Left kidney (tissue), 8 donors: ENCODE results near the gene MS4A1. TPM values are rescaled to one million over a fixed set of nuclear protein-coding genes. Genes with fewer than 3 reads are reported as not detected.
"Not testable (repeated sequence)": the region's sequence is repeated elsewhere in the genome, so short reads cannot be mapped to it uniquely, and the experiment has no call there.

Experiments used
- DNase-seq: peaks from one replicate; pipeline ENCODE4 v3.0.0-alpha.2; 2013
- long read RNA-seq, 8 donors: transcript quantifications; one replicate each; lab custom pipeline, GENCODE V29; 2026
- polyA plus RNA-seq: library from polyadenylated mRNA; unstranded; fragments of 120-200 nt; gene quantifications from one replicate; pipeline ENCODE4 v1.2.1, GENCODE V29; 2013; ENCODE audit not compliant: insufficient read length

MS4A1 gene
- 0.12 TPM for polyA plus RNA-seq
- long read RNA-seq, donor 1: 0 reads
- long read RNA-seq, donor 2: 0 reads
- long read RNA-seq, donor 3: 0 reads
- long read RNA-seq, donor 4: 0 reads
- long read RNA-seq, donor 5: 0 reads
- long read RNA-seq, donor 6: 0 reads
- long read RNA-seq, donor 7: 0 reads
- long read RNA-seq, donor 8: 0 reads

DNA sequence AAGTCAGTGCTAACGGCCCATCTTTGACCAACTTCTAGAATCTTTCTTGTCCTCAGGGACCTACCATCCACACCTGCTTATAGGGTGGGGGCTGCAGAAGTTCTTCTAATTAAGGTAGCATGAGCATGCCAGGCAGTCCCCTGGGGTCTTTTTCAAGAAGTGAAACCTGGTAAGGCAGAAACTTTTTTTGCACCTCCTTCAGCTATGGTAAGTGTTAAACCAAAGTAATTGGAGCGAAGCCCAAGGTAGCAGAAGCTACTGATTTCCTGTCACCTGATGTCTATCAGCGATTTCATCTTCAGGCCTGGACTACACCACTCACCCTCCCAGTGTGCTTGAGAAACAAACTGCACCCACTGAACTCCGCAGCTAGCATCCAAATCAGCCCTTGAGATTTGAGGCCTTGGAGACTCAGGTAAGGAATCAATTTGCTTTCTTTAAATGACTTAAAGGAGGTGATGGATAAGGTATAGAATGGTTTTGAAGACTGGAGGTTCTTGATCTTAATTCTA is at the start of gene MS4A1:
Gene MS4A1 (plus strand): TSS at position 317 of the 512 bp plus-strand sequence. CDS start 6,528 bp downstream, outside the sequence.
- DNase-seq: no peak

DNA sequence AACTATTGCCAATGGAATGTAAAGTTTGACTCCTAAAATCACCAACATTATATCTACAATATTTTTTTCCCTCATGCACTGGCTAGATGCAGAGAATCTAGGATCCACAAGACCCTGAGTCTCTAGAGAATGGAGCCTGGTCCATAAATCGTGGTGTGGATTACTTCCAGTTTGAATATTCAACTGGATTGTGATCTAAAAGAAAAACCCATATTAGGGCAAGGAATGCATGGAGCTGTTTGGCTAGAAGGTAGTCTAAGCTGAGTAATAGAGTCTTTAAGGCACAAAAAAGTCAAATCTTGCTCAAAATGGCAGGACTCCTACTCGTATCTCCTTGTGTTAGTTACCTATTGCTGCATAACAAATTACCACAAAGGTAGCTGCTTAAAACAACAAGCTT is 35.6 kb upstream of the MS4A1 start:
- DNase-seq: no peak

DNA sequence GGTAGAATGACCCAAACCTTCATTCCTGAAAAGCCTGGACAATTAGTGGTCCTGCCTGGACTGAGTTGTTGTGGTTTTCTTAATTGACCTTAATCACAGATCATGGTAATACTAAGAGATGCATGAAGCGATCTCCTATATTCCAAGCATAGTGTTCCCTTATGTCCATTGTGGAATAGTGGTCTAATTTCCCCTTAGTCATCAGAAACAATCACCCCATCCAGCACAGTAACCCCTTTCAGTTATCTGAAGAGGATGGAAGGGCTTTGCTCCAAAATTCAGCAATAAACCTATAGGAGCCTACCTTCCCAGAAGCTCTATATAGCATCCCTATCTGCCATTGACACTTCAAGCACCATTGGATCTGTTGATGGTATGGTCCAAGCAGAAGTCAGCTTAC is 33.0 kb upstream of the MS4A1 start:
- no peak for DNase-seq

DNA sequence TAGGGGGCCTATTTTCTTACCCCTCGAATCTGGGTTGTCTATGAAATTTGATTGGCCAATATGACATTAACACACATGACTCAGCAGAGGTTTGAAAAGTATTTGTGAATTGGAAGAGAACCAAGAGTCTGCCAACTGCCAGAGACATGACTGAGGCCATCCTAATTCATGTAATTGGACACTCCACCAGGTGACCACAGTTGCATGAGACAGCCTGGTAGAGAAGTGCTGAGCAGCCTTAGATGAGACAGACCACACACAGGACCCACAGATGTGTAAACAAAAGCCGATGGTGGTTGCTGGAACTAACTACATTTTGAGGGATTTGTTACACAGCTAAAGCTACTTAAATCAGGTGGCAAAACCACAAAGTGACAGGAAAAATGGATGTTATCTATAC is 27.1 kb upstream of the MS4A1 start:
- DNase-seq: no peak

GRCh38 chr11:60429272-60429671 is 26.4 kb upstream of the MS4A1 start, which contains the start of gene MS4A5:
Gene MS4A5, plus strand, starts transcription at chr11:60429572. Its CDS starts 103 bp downstream, at chr11:60429675.
- DNase-seq: no peak

GRCh38 chr11:60431251-60431650 is 24.4 kb upstream of the MS4A1 start:
- no peak for DNase-seq

- no peak for DNase-seq
Observed at GRCh38 chr11:60433401-60433800, 22.2 kb upstream of the MS4A1 start.

GRCh38 chr11:60447070-60447469 is 8.6 kb upstream of the MS4A1 start:
- no peak for DNase-seq

DNA sequence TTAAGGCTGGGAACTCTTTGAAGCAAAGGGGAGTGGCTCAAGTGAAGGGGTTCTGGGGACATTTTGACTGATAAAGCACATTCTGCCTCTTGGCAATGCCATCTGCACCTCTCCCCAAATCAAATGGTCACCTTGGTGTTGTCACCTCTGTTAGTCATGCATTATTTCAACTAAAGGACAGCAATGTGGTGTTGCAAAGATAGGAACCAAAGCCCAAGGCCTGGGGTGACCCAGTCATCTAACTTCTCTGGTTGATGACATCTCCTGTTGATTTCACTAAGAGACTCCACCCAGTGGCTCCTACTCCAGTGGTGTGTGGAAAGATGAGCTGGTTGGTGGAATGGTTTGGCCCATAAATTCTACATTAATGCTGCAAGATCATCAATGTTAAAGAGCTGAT is 7.8 kb upstream of the MS4A1 start:
- no peak for DNase-seq

DNA sequence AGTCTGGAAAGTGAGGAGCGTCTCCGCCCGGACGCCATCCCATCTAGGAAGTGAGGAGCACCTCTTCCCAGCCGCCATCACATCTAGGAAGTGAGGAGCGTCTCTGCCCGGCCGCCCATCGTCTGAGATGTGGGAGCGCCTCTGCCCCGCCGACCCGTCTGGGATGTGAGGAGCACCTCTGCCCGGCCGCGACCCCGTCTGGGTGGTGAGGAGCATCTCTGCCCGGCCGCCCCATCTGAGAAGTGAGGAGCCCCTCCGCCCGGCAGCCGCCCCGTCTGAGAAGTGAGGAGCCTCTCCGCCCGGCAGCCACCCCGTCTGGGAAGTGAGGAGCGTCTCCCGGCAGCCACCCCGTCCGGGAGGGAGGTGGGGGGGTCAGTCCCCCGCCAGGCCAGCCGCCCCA is 4.5 kb upstream of the MS4A1 start:
- DNase-seq: not testable (repeated sequence)

- DNase-seq: no peak
Observed at GRCh38 chr11:60454212-60454611, 1.4 kb upstream of the MS4A1 start.

DNA sequence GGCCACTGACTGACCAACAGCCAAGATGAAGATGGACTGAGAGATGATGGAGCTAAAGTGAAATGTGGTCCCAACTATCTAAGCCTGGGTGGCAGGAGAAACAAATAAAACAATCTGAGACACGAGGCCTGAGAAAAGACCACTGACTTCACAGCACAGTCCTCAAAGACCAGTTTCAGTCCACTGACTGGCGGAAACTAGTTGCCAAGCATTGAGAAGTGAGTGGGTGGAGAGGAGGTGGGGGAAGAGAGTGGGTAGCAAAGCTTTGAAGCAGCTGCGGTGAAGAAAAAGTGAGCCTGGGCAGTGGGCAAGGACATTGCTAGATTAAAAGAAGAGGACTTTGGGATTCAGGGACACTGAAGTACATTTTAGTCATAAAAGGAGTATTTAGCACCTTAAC is 1.9 kb downstream of the MS4A1 start:
- no peak for DNase-seq

GRCh38 chr11:60459345-60459744 is 3.7 kb downstream of the MS4A1 start:
- no peak for DNase-seq

DNA sequence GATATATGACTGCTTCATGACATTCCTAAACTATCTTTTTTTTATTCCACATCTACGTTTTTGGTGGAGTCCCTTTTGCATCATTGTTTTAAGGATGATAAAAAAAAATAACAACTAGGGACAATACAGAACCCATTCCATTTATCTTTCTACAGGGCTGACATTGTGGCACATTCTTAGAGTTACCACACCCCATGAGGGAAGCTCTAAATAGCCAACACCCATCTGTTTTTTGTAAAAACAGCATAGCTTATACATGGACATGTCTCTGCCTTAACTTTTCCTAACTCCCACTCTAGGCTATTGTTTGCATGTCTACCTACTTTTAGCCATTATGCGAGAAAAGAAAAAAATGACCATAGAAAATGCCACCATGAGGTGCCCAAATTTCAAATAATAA is 13.2 kb downstream of the MS4A1 start:
- no peak for DNase-seq

DNA sequence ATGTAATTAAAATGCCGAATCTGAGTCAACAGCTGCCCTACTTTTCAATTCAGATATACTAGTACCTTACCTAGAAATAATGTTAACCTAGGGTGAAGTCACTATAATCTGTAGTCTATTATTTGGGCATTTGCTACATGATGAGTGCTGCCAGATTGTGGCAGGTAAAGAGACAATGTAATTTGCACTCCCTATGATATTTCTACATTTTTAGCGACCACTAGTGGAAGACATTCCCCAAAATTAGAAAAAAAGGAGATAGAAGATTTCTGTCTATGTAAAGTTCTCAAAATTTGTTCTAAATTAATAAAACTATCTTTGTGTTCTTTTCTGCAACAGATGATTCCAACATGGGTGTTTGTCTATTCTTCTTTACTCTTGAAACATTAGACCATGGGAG is 14.1 kb downstream of the MS4A1 start:
- no peak for DNase-seq

GRCh38 chr11:60477035-60477445 is 21.4 kb downstream of the MS4A1 start:
- DNase-seq: no peak

- no peak for DNase-seq
Observed at GRCh38 chr11:60482361-60482760, 26.7 kb downstream of the MS4A1 start.

DNA sequence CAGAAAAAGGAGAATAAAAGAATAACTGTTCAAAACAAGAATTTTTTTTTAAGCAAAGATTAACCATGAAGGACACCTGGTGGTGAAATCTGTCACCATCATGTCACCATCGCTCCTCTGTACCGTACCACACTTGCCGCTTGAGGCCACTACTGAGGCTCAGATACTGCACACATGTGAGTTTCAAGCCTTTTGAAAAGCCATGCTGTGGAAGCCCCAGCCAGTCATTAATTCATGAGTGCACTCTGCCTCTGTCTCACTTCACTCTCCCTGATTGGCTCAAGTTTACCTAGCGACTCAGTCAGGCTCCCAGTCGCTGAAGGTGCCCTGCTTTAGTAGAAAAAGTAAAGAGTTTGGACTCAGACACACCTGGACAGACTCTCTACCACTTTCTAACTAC is 30.3 kb downstream of the MS4A1 start:
- DNase-seq: no peak

DNA sequence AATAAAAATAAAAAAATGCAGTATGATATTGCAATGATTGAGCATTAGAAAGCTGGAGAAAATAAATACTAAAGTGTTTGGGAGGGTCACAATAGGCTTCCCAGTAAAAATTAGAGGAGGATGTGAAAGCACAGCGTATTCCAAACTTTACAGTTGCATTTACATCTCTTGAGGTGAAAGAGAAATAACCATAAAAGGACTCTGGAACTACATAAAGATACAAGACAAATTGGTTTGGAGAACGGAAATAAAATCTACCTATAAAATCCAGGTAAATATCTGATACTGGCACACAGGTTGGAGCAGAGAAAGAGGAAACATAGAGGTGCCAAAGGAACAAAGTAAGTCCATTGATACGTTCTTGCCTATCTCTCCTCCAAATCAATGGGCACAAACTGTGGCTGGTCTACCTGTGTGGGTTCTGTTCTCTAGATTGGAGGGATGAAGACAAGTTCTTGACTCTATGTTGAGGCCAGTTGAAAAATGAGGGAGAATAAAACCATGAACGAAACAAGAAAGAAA is 36.9 kb downstream of the MS4A1 start, which contains the start of gene MS4A12:
Gene MS4A12 (plus strand): TSS at position 291 of the 522 bp plus-strand sequence. CDS start 4,541 bp downstream, outside the sequence.
- DNase-seq: no peak

- DNase-seq: no peak
Observed at GRCh38 chr11:60493454-60493853, 37.8 kb downstream of the MS4A1 start.

GRCh38 chr11:60498399-60498798 is 42.8 kb downstream of the MS4A1 start:
- no peak for DNase-seq

DNA sequence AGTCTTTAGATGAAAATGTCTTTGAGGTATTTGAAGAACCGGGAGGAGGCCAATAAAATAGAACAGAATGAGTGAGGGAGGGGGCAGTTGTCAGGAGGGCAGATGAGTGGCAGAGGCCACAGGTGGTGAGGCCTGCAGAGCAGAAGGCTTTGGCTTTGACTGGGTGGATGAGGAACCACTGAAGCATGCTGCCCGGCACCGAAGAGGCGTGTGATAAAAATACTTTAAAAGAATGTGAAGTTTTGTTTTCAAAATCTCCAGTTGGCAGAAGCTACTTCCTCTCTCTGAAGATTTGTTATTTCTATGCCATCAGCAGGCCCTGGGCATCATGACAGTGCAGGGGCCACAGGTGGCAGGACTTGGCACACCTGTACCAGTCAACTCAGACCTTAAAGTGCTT is 43.2 kb downstream of the MS4A1 start:
- DNase-seq: no peak

DNA sequence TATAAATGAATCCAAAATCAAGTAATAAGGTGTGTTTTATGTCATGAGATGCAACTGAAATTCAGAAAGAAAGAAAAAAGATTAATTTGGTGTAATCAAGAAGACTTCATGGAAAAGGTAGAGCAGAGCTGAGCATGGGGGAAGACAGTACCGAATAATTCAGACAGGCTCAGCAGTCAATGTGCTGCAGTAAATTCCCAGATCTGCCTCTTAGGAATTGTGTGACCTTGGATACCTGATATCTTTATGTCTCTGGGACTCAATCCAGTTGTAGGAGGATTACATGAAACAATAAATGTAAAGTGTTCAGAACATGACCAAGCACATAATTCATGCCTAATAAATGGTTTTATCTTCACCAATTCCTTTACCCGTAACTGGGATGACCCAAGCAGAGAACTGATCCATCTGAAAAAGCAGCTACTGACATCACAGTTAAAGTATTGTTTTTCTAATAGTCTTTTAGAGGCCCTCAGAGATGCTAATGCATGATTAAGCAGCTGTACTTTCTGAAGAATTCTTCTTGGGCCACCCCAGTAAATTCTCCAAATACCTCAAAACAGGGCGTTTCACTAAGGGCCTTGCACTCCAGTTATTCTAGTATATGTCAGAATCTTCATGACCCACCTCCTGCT is 44.7 kb downstream of the MS4A1 start:
- DNase-seq: no peak
